NCI-H146 treated with DMSO at 0.1 percent for 48 hours (cell line): ENCODE data around the gene HMCN1.
"Not testable (repeated sequence)": the region's sequence is repeated elsewhere in the genome, so short reads cannot be mapped to it uniquely, and the experiment has no call there.

Experiments used
- DNase-seq: peaks from one replicate; lab custom pipeline; 2025; ENCODE audit not compliant: unreplicated experiment; lab: John Stamatoyannopoulos, UW

HMCN1 gene

GRCh38 chr1:185739967-185740366, 5.8 kb downstream of the HMCN1 start:
- DNase-seq, result no peak

- DNase-seq, result no peak
Observed at GRCh38 chr1:185741551-185741950, 7.4 kb downstream of the HMCN1 start.

- no peak for DNase-seq
Observed at GRCh38 chr1:185742403-185742802, 8.2 kb downstream of the HMCN1 start.

- no peak for DNase-seq
Observed at GRCh38 chr1:185745165-185745564, 11.0 kb downstream of the HMCN1 start.

DNA sequence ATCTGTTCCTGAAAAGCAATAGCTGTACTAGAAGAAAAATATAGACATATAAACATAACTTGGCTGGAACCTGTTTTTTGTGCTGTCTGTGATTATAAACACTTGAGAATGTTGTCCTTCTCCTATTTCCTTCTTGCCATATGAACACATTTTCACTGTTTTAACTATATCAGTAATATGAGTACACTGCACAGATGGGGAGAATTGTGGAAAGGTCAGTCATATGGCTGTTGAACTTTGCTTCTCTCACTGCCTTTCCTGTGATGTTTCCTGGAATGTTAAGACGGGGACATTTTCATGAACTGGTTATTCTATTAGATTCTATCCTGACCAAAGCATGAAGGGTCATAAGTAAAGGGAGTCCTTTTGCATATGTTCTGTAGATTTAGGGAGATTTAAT, 24.9 kb downstream of the HMCN1 start:
- no peak for DNase-seq

GRCh38 chr1:185761841-185762240, 27.6 kb downstream of the HMCN1 start:
- DNase-seq, result no peak

DNA sequence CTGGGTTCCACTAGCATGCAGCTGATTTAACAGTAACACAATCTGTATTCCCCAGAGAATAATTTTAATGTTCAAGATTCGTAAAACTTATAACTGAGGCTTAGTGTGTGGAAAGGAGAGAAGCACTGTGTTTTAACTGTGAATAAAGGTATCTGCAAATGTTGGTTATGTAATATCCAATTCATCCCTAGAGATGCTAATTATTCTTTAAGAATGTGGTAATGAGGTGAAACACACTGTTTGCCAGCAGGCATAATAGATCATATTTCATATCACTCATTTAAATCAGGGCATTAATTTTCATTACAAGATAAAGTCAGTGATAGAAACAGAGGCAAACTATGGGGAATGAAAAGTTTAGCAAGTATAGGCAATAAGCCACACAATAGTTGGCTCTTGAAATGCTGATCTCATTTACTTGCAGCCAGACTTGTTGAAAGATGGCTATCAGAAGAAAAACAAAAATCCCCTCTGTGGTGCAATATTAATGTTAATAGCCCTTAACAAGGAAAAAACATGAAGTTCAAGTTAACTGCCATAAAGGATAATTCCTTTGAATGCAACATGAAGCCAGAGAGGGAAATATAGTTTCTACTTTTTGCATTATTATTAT, 33.4 kb downstream of the HMCN1 start:
- DNase-seq, result no peak

GRCh38 chr1:185768371-185768770, 34.2 kb downstream of the HMCN1 start:
- no peak for DNase-seq

GRCh38 chr1:185769136-185769535, 34.9 kb downstream of the HMCN1 start:
- no peak for DNase-seq

DNA sequence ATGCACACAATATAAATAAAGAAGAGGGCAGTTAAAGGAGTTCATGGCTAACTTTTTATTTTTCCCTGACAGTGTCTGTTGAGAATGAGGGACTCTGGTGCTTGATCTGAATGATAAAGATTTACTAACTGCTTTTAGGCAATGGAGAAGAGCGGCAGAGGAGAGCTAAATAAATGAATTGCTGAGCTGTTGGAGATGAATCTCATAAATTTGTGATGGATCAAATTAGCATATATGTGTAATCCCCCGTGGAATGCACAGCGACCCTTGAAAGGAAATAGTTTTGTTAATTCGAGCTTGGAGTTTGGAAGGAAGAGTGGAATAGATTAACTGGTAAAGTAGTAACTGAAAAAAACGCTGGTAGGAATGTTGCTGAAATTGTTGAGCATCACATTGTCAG, 40.2 kb downstream of the HMCN1 start:
- no peak for DNase-seq

- DNase-seq, result no peak
Observed at GRCh38 chr1:185775501-185775900, 41.3 kb downstream of the HMCN1 start.

DNA sequence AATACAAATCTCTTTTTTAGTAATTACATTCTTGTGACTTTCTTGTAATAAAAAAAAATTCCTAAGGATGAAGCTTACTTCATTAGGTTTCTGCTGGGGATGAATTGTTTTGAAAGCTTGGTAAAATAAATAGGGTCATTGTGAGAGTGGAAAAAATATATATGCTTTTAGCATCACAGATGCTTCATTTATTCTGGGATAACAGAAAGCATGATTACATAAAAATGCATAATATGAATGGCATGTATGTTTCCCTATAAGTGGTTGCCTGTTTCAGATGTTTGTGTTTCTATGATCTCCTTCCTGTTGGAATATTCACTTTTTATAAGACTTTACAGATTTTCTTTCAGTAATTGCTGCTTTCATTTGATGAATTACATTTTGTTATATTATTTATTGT, 42.3 kb downstream of the HMCN1 start:
- no peak for DNase-seq

DNA sequence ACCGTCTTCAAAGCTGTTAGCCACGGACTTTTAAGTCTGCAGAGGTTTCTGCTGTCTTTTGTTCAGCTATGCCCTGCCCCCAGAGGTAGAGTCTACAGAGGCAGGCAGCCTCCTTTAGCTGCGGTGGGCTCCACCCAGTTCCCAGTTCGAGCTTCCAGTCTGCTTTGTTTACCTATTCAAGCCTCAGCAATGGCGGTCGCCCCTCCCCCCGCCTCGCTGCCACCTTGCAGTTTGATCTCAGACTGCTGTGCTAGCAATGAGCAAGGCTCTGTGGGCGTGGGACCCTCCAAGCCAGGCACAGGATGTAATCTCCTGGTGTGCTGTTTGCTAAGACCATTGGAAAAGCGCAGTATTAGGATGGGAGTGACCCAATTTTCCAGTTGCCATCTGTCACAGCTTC, 49.7 kb downstream of the HMCN1 start:
- not testable (repeated sequence) for DNase-seq

GRCh38 chr1:185785586-185785985, 51.4 kb downstream of the HMCN1 start:
- no peak for DNase-seq

- no peak for DNase-seq
Observed at GRCh38 chr1:185786524-185786923, 52.3 kb downstream of the HMCN1 start.

GRCh38 chr1:185787238-185787637, 53.0 kb downstream of the HMCN1 start:
- DNase-seq, result no peak

DNA sequence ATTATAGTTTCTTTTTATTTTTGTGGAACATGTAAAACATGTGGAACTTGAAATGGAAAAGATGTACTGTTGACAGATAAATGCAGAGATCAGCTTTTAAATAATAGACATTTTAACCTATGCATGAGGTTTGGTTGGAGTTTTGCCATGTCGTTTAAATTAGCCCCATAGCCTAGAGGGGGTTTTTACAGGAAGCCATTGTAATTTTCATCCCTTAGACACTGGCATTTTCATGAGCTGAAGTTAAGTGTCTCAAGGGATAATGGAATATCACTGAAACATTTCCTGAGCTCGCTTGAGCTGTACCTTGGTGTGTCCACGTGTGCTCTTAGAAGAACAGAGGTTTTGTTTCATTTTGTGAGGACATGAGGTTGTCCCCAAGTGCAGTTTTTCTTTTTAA, 54.2 kb downstream of the HMCN1 start:
- no peak for DNase-seq

DNA sequence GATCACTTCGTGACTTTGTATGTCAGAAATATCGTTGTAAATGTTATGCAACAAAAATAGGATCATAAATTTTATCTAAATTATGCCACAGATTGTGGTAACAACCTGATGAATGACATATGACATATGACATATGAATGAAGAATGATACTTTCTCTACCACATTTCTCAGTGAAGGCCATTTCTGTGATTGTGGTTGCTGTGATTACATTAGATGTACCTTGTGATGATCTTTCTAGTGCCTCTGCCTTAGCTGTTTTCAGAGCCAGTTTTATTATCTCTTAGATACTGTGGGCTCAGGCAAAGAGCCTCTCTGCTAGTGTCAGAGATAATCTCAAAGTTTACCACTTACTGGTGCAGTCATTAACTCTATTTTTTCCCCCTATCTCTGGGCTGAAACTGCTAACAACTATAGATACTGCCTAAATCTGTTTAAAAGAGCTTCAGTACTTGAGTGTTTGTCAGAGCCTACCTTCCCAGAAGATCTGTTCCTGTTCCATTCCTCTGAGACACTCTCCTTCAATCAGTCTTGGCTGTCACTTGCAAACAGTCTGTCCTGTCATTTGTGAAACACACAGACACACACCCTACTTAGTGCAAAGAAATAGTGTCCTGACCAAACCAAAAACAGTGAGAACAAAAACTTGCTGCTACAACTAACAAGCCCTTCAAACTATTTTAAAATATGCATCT, 55.5 kb downstream of the HMCN1 start:
- DNase-seq, result no peak

- no peak for DNase-seq
Observed at GRCh38 chr1:185790194-185790735, 56.1 kb downstream of the HMCN1 start.

GRCh38 chr1:185792040-185792439, 57.8 kb downstream of the HMCN1 start:
- no peak for DNase-seq

GRCh38 chr1:185794495-185794894, 60.3 kb downstream of the HMCN1 start:
- DNase-seq, result not testable (repeated sequence)

DNA sequence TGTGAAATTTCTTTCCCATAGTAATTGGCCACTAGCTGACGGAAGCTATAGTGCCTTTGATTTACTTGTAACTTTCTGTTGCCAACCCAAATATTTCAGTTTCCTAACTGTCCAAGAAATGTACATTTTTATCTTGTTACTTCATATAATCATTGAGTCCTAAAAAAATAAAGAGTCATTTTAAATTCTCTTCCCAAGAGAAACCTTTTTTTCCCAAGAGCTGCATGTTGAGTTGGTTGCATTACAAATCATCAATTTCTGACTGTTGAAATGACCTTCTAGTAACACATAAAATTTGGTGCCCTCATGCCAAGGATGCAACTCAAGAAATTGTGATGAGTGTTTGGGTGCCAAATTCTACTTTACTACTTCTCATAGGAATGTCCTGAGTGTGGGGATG, 61.0 kb downstream of the HMCN1 start:
- no peak for DNase-seq

- DNase-seq, result no peak
Observed at GRCh38 chr1:185798505-185798904, 64.3 kb downstream of the HMCN1 start.
